ENCODE data around the gene NKX6-2. TPM values are rescaled to one million over a fixed set of nuclear protein-coding genes. Genes with fewer than 3 reads are reported as not detected.

The NKX6-2 gene
- total RNA-seq, 1 donor from 2014 or later: 2.1 TPM

GRCh38 chr10:132814469-132814856 is 28.5 kb upstream of the NKX6-2 start:
- ATAC-seq (no peak), DNase-seq (ENCODE audit: low spot score) (peak; percentile 43)
- intact Hi-C loops (cut with DNase I): no loop called here

DNA sequence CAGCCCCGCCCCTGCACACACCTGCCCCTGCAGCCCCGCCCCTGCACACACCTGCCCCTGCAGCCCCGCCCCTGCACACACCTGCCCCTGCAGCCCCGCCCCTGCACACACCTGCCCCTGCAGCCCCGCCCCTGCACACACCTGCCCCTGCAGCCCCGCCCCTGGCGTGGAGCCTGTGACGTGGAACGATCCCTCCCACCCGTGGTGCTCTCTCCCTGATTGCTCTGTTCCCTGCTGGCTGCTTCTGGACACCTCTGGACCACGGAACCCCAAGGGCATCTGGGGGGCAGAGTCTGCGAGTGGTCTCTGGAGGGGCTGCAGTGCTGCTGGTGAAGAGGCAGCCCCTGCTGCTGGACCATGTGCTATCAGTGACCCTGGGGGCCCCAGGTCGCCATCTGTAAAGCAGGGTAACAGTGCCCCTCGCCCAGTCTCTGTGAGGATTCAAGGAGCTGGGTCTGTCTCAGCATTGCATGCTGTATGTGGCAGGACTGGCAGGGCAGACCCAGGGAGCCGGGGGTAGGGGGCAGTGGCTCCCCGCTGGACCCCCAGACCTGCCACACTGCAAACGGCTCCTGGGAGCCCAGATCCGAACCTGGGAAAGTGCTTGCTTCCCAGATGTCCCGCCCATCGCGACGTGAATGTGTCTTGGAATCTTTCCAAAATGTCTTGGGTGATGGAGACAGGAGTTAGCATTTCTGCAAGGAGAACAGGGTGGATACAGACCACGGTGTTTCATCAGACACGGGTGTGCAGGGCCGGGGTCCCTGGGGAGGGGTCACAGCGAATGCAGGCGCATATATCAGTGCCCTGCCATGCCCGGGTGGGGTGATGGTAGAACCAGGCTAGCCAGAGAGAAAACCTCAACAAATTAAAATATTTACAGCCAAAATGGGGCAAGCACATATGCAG is 27.9 kb upstream of the NKX6-2 start:
- no peak for ATAC-seq
- intact Hi-C loops (cut with DNase I): no loop called here
- DNase-seq (ENCODE audit: low spot score): peak; percentile 39

DNA sequence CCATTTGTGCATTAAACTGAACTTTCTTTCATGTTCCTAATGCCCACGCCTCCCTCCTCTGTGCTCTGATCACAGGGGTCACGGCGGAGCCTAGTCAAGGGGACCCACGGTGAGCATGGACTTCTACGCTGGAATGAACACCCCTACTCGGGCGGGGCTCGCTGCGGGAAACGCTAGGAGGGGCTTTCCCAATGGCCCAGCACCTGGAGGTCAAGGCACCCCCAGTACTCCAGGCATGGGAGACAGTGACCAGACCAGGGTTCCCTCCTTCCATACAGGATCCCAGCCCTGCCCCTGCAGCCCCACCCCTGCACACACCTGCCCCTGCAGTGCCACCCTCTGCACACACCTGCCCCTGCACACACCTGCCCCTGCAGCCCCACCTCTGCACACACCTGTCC is 27.1 kb upstream of the NKX6-2 start:
- intact Hi-C loops (cut with DNase I): no loop called here
- no peak for DNase-seq (ENCODE audit: low spot score)
- no peak for ATAC-seq

DNA sequence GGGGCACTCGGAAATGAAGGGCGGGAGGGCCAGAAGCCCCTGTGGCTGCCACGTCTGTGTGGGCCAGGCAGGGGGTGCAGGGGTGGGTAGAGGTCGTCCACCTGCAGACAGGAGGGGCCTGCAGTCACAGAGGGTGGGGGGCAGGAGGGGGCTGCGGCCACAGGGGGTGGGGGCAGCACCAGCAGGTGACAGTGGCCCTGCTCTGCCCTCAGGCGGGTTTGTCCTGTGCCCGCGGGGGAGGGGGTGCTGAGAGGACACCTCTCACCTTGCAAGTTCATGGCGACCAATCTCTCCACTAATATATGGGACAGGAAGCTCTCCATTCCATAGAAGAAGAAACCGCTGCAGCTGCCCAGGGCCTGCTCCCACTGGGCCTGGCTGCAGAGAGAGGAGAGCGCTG is 26.6 kb upstream of the NKX6-2 start:
- intact Hi-C loops (cut with DNase I): no loop called here
- DNase-seq (ENCODE audit: low spot score) (peak; percentile 47), ATAC-seq (no peak)

DNA sequence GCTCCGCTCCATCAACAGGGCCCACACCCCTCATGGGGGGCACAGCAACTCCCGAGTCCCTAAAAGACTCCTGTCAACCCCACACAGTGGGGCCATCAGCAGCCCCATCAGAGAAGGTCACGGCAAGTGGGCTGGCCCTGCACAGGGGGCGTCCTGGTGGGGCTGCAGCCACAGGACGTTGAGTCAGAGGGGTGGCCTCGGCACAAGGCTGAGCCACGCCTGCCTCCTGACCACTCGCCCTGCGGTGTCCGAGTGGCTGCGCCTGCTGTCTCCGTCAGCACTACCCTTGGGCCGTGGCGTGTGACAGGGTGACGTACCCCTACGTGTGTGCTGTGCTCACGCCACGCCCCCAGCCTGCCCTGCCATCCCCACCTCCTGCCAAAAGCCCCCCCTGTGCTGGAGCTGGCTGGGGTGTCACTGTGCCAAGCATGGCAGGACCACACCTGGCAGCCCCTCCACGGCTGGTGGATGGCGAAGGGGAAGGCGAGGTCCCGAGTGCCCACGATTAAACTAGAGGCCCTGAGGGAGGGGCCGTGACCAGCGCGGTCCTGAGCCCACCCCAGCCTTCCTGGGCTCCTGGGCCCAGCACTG is 26.0 kb upstream of the NKX6-2 start:
- intact Hi-C loops (cut with DNase I): no loop called here
- peak; percentile 44 for DNase-seq (ENCODE audit: low spot score)
- no peak for ATAC-seq

DNA sequence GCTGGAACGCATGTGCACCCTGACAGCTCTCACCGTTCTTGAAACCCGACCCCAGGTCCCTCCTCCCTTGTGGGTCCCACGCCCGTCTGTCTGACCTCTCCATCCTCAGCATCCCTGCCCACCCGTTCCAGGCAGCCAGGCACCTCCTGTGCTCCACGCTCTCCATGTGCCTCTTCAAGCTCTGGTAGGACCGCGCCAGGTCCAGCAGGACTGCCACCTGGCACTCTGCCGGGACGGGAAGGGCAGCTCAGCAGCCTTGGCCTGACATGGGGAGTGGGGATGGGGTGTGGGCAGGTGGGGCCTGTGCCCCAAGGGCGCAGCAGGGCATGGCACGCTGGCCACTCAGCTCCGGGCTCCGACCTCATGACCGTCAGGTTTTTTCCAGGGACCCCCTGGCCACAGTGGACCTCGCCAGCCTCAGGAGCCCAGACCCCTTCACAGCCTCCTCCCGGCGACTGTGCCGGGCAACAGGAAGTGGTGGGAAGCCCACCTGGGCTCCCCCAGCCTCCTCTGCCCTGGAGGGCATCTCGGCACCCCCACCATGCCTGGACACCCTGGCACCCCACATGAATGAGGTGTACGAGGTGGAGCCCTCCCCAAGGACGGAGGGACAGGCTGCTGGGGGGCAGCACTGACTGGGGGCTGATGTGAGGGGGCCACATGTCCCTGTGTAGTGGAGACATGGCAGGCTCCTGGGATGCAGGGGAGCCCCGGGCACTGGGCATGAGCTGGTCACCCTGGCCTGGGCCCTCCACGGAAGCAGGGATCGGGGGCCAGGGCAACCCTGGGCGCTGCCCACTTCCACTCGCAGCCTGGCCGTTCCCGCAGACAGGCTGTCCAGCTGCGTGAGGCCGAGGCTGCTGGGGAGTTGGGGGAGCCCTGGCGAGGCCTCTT is 25.1 kb upstream of the NKX6-2 start:
- intact Hi-C loops (cut with DNase I): no loop called here
- DNase-seq (ENCODE audit: low spot score) (peak; percentile 45), ATAC-seq (no peak)

- peak; percentile 36 for DNase-seq (ENCODE audit: low spot score)
- ATAC-seq: no peak
- intact Hi-C loops (cut with DNase I): no loop called here
Observed at GRCh38 chr10:132810141-132810806, 24.3 kb upstream of the NKX6-2 start.

- intact Hi-C loops (cut with DNase I): no loop called here
- DNase-seq (ENCODE audit: low spot score): peak; percentile 45
- ATAC-seq: no peak
Observed at GRCh38 chr10:132809232-132810140, 23.5 kb upstream of the NKX6-2 start.

- no peak for ATAC-seq
- DNase-seq (ENCODE audit: low spot score): peak; percentile 42
- intact Hi-C loops (cut with DNase I): no loop called here
Observed at GRCh38 chr10:132808383-132809231, 22.7 kb upstream of the NKX6-2 start.

DNA sequence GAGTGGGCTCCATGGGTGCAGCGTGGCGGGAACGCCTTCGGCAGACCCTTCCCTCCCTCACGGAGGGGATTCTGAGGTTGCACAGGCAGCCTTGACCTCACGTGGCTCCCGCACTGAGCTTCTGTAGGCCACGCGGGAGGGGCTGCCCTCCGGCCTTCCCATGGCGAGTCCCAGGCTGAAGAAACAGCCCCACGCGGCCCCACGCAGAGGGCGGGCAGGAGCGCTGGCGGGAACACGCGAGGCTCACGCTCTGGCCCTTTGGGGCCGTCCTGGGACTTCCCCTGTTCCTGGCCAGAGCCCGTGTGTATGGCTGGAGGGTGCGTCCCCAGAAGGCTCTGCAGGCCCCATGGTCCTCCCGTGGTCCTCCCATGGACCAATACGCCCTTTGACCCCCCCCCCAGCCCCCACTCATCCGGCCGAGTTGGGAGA is 21.7 kb upstream of the NKX6-2 start:
- intact Hi-C loops (cut with DNase I): no loop called here
- DNase-seq (ENCODE audit: low spot score): peak; percentile 42
- no peak for ATAC-seq

DNA sequence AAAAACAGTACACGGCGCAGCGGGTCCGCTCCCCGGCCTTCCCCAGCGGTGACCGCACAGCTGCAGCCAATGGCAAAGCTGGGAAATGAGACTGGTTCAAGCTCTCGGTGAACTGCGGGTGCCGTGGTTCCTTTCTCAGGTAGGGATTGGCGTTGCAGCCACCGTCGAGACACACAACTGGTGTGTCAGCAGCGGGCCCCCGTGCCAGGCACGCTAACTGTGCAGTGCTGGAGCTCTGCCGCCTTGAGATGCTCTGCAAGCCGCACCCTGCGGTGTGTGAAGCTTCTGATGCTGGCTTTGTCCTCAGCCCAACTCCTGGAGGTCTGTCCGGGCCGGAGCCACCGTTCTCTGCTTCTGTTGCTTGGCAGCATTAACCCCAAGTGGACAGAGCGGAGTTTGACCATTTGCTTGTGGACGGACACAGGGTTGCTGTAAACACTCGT is 20.6 kb upstream of the NKX6-2 start:
- DNase-seq (ENCODE audit: low spot score) (peak; percentile 39), ATAC-seq (no peak)
- intact Hi-C loops (cut with DNase I): no loop called here

DNA sequence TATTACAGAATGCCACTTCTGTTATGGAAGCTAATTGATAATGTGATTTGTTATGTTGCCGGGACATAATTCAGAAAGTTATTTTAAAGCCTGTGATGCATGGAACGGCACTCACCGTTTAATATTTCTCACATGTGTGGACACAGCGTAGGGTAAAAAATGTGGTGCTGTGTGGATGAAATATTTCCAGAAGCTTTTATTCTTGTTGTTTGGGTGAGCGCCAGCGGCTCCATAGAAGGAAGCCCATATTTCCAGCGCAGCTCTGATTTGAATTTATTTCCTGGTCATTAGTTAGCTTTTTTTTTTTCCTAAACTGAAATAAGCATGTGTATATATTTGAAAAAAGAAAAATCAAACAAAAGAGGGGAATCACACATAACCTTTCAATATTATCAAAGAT is 20.2 kb upstream of the NKX6-2 start:
- intact Hi-C loops (cut with DNase I): no loop called here
- DNase-seq (ENCODE audit: low spot score): no peak

GRCh38 chr10:132805599-132805998 is 19.7 kb upstream of the NKX6-2 start:
- no peak for DNase-seq (ENCODE audit: low spot score)
- intact Hi-C loops (cut with DNase I): no loop called here
- ATAC-seq: no peak

More for the DNA sequence above, 20.2 kb upstream of the NKX6-2 start:
- no peak for ATAC-seq

DNA sequence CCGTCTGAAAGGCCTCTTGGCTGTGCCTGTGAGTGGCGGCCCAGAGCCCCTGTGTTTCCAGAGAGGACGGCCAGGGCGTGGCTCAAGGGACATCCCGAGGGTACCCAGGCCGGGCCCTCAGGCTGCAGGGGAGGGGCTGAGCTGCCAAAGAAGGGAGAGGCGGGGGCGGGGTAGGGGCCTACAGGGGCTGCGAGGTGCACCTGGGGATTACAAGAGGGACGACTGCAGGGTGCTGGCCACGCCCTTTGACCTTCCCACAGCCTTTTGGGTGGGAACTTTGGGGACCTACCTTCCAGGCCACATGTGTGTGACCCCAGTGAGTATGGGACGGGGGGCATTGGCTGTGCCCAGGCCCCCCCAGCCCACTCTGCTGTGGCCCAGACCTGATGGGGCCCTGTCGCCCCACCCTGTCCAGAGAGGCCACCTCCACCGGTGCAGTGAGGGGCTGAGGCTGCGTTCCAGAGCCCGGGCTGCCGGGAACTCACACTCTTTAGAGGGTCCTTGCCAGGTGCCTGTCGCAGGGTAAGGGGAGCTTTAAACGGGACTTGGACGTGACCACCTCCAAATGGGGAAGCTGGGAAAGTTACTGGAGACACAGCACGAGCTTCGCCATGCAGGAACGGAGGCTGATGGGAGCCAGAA is 19.0 kb upstream of the NKX6-2 start:
- intact Hi-C loops (cut with DNase I): no loop called here
- ATAC-seq (no peak), DNase-seq (ENCODE audit: low spot score) (no peak)

DNA sequence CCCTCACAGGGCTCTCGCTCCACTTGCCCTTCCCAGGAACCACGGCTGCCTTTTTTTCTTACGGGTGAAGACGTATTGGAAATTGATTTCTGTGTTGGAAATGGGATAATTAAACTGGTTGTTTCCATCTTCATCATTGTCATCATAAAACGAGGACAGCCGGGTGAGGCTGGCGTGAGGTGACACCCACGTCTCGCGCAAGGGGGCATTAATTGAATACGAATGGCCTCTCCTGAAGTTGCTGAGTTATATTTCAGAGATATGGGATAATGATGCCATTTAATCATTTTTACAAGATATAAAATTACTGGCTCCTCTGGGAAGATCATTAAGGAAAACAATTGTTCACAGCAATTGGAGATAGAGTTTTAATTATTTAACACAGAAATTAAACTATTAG is 18.3 kb upstream of the NKX6-2 start:
- no peak for DNase-seq (ENCODE audit: low spot score)
- intact Hi-C loops (cut with DNase I): no loop called here
- ATAC-seq: no peak

- intact Hi-C loops (cut with DNase I): no loop called here
- ATAC-seq (no peak), DNase-seq (ENCODE audit: low spot score) (no peak)
Observed at GRCh38 chr10:132803416-132804210, 17.7 kb upstream of the NKX6-2 start.
